K562 (cell line): Measurements from ENCODE around the gene CCDC194. TPM values are rescaled to one million over a fixed set of nuclear protein-coding genes. Genes with fewer than 3 reads are reported as not detected.

Source experiments
- DLX4 ChIP-seq: fragments of 250-450 bp; sonication (Bioruptor Pico); IDR thresholded peaks from 2 replicates; pipeline ENCODE4 v1.6.1; 2021; ENCODE audit warnings: mild to moderate bottlenecking
- HDAC8 ChIP-seq: fragments of 450-650 bp; IDR thresholded peaks from 2 replicates; pipeline ENCODE4 v1.6.1; 2016; ENCODE audit warnings: mild to moderate bottlenecking, missing genetic modification characterization, moderate library complexity, missing compliant biosample characterization
- KLF10 ChIP-seq: fragments of 250-450 bp; sonication (Bioruptor Pico); IDR thresholded peaks from 2 replicates; pipeline ENCODE4 v1.6.1; 2021; ENCODE audit warnings: matching md5 sums
- KLF6 ChIP-seq: fragments of 250-450 bp; sonication (Bioruptor Pico); IDR thresholded peaks from 2 replicates; pipeline ENCODE4 v1.4.0; 2020; ENCODE audit warnings: mild to moderate bottlenecking, moderate library complexity, borderline replicate concordance
- MBD2 ChIP-seq: sonication (generic); IDR thresholded peaks from 2 replicates; pipeline ENCODE4 v1.6.1; 2016; ENCODE audit warnings: low read depth, borderline replicate concordance
- OTX1 ChIP-seq: fragments of 450-650 bp; formaldehyde crosslinking; IDR thresholded peaks from 2 replicates; pipeline ENCODE4 v1.4.0; 2022; ENCODE audit warnings: mild to moderate bottlenecking
- SMAD1 ChIP-seq: fragments of 150-350 bp; IDR thresholded peaks from 2 replicates; pipeline ENCODE4 v1.6.1; 2014; ENCODE audit warnings: low read length, low read depth; ENCODE audit not compliant: partially characterized antibody
- SMARCB1 ChIP-seq: IDR thresholded peaks from 2 replicates; pipeline ENCODE4 v1.6.1; 2011; ENCODE audit warnings: improper control_type of control experiment, low read depth; ENCODE audit not compliant: insufficient read length
- ZBTB43 ChIP-seq: sonication (generic); formaldehyde crosslinking; IDR thresholded peaks from 2 replicates; pipeline ENCODE4 v1.8.0; 2023; ENCODE audit warnings: mild to moderate bottlenecking, missing genetic modification reagents
- ZC3H4 ChIP-seq: sonication (generic); formaldehyde crosslinking; IDR thresholded peaks from 2 replicates; pipeline ENCODE4 v1.9.0; 2021; ENCODE audit warnings: missing genetic modification reagents, borderline replicate concordance
- ZNF263 ChIP-seq: sonication (generic); formaldehyde crosslinking; IDR thresholded peaks from 2 replicates; pipeline ENCODE4 v1.8.0; 2022; ENCODE audit warnings: mild to moderate bottlenecking, missing genetic modification reagents, borderline replicate concordance
- polyA plus RNA-seq, 8 experiments: library from polyadenylated mRNA; depleted of rRNA in 4 of 8; stranded (reverse) in 5 of 8; unstranded in 3 of 8; fragments of >200 nt; fragmentation: Nextera tagmentation in 2 of 8; fragmentation: Illumina TruSeq in 1 of 8; extraction: Ambion mirVana in 2 of 8; extraction: Trizol in 1 of 8; gene quantifications; 2 replicates each; pipeline versions ENCODE4 v1.2.1 to v1.2.3, GENCODE V29; 2011 to 2014; ENCODE audit warnings: inconsistent platforms in 1 of 8, missing spikeins in 1 of 8
- total RNA-seq, 7 experiments: library from RNA; depleted of rRNA in 6 of 7; stranded (reverse); fragments of >200 nt in 6 of 7; fragmentation: Illumina TruSeq in 2 of 7; extraction: Trizol in 2 of 7; gene quantifications; 2 replicates each; pipeline versions ENCODE4 v1.2.1 to v1.2.3, GENCODE V29; 2011 to 2021; ENCODE audit warnings: low replicate concordance in 1 of 7
- TF ChIP-seq, protein P1 (sequence below), 2 experiments: IDR thresholded peaks in 1 of 2; conservative IDR thresholded peaks in 1 of 2; 2 replicates each; pipeline ENCODE4 v1.6.1; 2016; ENCODE audit warnings: low read depth in 2 of 2, mild to moderate bottlenecking in 1 of 2, missing compliant biosample characterization in 1 of 2, missing genetic modification characterization in 1 of 2, moderate library complexity in 1 of 2
- TF ChIP-seq, protein P2 (sequence below): sonication (generic); formaldehyde crosslinking; IDR thresholded peaks from 2 replicates; pipeline ENCODE4 v1.8.0; 2022; ENCODE audit warnings: missing genetic modification reagents, mild to moderate bottlenecking, borderline replicate concordance

Gene CCDC194
- total and polyA plus RNA-seq, 9 of the 15 experiments (the other 6 are each of a cell fraction or from before 2014, with no cell fraction given) = 0.13 to 1.3 (median 0.39) TPM; not detected in 3

- TF ChIP-seq ZBTB43 (CRISPR knock-in tag) (no peak), SMARCB1 (no peak), KLF6 (CRISPR knock-in tag) (no peak), SMAD1 (no peak), HDAC8 (tag) (no peak), OTX1 (CRISPR knock-in tag) (no peak), KLF10 (CRISPR knock-in tag) (no peak), ZC3H4 (CRISPR knock-in tag) (no peak), DLX4 (no peak), MBD2 (peak; percentile 86), ZNF263 (no peak)
- TF ChIP-seq, protein P1, sequence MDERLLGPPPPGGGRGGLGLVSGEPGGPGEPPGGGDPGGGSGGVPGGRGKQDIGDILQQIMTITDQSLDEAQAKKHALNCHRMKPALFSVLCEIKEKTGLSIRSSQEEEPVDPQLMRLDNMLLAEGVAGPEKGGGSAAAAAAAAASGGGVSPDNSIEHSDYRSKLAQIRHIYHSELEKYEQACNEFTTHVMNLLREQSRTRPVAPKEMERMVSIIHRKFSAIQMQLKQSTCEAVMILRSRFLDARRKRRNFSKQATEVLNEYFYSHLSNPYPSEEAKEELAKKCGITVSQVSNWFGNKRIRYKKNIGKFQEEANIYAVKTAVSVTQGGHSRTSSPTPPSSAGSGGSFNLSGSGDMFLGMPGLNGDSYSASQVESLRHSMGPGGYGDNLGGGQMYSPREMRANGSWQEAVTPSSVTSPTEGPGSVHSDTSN (CRISPR knock-in tag; IDR thresholded peaks at IDR 0.05; ENCODE audit: low read depth) = no peak
- TF ChIP-seq, protein P1 (tag; conservative IDR thresholded peaks at IDR 0.05; ENCODE audit: low read depth) = no peak
- TF ChIP-seq, protein P2, sequence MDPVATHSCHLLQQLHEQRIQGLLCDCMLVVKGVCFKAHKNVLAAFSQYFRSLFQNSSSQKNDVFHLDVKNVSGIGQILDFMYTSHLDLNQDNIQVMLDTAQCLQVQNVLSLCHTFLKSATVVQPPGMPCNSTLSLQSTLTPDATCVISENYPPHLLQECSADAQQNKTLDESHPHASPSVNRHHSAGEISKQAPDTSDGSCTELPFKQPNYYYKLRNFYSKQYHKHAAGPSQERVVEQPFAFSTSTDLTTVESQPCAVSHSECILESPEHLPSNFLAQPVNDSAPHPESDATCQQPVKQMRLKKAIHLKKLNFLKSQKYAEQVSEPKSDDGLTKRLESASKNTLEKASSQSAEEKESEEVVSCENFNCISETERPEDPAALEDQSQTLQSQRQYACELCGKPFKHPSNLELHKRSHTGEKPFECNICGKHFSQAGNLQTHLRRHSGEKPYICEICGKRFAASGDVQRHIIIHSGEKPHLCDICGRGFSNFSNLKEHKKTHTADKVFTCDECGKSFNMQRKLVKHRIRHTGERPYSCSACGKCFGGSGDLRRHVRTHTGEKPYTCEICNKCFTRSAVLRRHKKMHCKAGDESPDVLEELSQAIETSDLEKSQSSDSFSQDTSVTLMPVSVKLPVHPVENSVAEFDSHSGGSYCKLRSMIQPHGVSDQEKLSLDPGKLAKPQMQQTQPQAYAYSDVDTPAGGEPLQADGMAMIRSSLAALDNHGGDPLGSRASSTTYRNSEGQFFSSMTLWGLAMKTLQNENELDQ (CRISPR knock-in tag) = no peak
Measured at GRCh38 chr19:17419621-17420474, 25.9 kb upstream of the CCDC194 start, which contains the start of gene MVB12A (continued).
